ENCODE data around the gene ABHD18. TPM values are rescaled to one million over a fixed set of nuclear protein-coding genes. Genes with fewer than 3 reads are reported as not detected.
A peak's percentile ranks its signal among the peaks of the same experiment; 100 is the strongest.
"Not testable (repeated sequence)": the region's sequence is repeated elsewhere in the genome, so short reads cannot be mapped to it uniquely, and the experiment has no call there.

Gene ABHD18
- 4.5 and 4.9 TPM in 2 replicates for total RNA-seq
- polyA plus RNA-seq (2012): 3.1 TPM

DNA sequence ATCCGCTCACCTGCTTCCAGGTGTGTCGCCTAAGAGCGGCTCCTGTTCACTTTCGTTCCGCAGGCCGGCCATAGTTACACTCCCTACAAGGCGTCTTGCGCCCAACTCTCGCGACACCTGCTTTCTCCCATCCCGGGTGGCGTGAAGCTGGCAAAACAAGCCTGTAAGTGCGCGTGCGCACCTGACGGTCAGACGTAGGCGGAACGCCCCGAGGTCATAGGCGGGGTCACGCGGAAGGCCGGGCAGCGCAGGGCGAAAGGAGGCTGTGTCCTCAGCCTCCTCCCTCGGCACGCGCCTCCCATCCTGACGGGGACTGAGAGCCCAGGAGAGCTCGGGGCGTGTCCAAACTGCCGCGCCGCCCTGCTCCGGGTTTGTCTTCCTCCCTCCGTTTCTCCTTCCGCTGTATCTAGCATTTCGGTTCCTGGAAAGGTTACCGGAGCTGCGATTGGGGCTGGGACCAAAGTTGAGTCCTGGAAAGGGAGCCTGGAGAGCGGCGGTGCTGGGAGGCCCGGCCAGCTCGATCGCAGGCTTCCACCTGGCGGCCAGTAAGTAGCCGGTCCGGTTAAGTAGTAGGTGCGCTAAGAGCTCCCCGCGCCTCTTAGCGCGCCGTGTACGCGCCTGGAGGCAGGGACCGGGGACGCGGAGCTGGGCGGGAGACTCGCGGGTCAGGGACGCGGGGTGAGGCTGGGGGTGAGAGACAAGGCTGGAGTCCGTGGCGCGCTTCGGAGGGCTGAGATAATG is at the start of gene ABHD18, which contains the start of gene MFSD8:
Gene ABHD18 (plus strand): TSS at position 345 of the 741 bp plus-strand sequence. CDS start 17,550 bp downstream, outside the sequence.
Gene MFSD8 (minus strand): TSS at position 112 of the 741 bp plus-strand sequence. CDS start 40 bp downstream, at position 72.
- peak; percentile 99 for DNase-seq (ENCODE audit: low read depth)

DNA sequence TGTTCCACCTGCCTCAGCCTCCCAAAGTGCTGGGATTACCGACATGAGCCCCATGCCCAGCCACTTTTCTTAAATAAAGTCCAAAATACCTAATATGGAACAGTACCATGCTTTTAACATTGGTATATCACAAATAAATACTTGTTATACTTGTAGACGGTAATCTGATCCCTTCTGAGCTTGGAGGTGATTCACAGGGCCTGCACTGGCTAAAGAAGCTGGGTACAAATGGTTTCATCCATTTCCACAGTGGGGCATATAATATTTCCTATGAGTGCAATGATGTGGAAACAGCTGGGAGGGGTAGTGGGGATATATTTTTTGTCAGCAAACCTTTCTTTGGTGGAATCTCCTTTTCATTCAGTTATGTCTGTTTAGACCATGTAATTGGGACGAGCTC is 48.7 kb upstream of the ABHD18 start:
- DNase-seq (ENCODE audit: low read depth): no peak

GRCh38 chr4:127917151-127917550 is 48.1 kb upstream of the ABHD18 start:
- peak; percentile 71 for DNase-seq (ENCODE audit: low read depth)

- DNase-seq (ENCODE audit: low read depth): no peak
Measured at GRCh38 chr4:127920521-127920920, 44.7 kb upstream of the ABHD18 start.

GRCh38 chr4:127922226-127922625 is 43.0 kb upstream of the ABHD18 start:
- DNase-seq (ENCODE audit: low read depth): no peak

DNA sequence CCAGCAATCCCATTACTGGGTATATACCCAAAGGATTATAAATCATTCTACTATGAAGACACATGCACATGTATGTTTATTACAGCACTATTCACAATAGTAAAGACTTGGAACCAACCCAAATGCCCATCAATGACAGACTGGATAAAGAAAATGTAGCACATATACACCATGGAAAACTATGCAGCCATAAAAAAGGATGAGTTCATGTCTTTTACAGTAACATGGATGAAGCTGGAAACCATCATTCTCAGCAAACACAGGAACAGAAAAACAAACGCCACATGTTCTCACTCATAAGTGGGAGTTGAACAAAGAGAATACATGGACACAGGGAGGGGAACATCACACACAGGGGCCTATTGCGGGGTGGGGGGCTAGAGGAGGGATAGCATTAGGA is 39.5 kb upstream of the ABHD18 start:
- not testable (repeated sequence) for DNase-seq (ENCODE audit: low read depth)

GRCh38 chr4:127930175-127930574 is 35.0 kb upstream of the ABHD18 start:
- no peak for DNase-seq (ENCODE audit: low read depth)

GRCh38 chr4:127931836-127932235 is 33.4 kb upstream of the ABHD18 start:
- DNase-seq (ENCODE audit: low read depth): not testable (repeated sequence)

GRCh38 chr4:127936974-127937373 is 28.2 kb upstream of the ABHD18 start:
- DNase-seq (ENCODE audit: low read depth): no peak

DNA sequence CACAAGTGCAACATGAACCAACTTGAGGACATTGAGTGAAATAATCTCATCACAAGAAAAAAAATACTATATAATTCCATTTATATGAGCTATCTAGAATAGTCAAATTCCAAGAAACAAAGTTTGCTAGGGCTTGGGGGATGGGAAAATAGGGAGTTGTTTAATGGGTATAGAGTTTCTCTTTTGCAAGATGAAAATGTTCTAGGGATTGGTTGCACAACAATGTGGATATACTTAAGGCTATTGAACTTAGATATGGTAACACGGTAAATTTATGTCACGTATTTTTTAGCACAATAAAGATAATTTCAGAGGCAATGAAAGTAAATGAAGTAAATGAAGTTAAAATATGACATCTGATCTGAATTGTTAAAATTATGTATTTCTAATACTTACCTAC is 8.1 kb upstream of the ABHD18 start:
- no peak for DNase-seq (ENCODE audit: low read depth)

GRCh38 chr4:127959794-127960193 is 5.4 kb upstream of the ABHD18 start:
- DNase-seq (ENCODE audit: low read depth): no peak

- DNase-seq (ENCODE audit: low read depth): not testable (repeated sequence)
Measured at GRCh38 chr4:127963633-127964398, 1.4 kb upstream of the ABHD18 start.

DNA sequence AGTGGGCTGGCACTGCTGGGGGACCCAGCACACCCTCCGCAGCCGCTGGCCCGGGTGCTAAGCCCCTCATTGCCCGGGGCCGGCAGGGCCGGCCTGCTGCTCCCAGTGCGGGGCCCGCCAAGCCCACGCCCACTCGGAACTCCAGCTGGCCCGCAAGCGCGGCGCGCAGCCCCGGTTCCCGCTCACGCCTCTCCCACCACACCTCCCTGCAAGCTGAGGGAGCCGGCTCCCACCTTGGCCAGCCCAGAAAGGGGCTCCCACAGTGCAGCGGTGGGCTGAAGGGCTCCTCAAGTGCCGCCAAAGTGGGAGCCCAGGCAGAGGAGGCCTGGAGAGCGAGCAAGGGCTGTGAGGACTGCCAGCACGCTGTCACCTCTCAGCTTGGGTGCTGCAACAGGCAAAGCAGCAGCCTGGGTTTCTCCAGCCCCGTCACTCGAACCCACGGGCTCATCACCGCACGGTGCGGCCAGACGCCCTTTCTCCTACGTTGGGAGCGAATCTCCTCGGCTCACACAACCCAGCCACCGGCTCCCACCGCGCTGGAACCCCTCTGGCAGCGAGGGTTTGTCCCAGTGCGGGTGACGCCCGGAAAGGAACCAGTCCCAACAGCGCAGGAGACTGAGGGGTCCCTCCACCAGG is 662 bp upstream of the ABHD18 start:
- not testable (repeated sequence) for DNase-seq (ENCODE audit: low read depth)

DNA sequence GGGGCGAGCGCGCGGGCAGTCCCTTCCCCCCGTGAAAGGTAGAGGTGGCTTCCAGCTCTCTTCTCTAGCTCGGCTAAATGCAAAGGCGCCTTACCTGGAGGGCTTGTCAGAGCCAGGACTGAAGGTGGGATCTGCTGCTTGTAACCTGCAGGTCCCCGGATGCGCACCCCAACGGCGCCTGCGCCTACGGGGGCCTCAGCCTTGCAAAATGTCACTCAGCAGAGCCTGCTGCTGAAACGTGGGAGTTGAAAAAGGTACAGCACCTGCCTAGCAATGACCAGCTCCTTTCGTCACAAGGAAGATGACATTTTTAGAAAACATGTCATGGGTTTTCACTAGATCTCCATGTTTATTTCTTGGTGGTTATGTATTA is 583 bp downstream of the ABHD18 start:
- peak; percentile 24 for DNase-seq (ENCODE audit: low read depth)

GRCh38 chr4:127967141-127967775 is 2.1 kb downstream of the ABHD18 start:
- no peak for DNase-seq (ENCODE audit: low read depth)

GRCh38 chr4:127968586-127968985 is 3.4 kb downstream of the ABHD18 start:
- DNase-seq (ENCODE audit: low read depth): no peak

- not testable (repeated sequence) for DNase-seq (ENCODE audit: low read depth)
Measured at GRCh38 chr4:127970925-127971324, 5.7 kb downstream of the ABHD18 start.

GRCh38 chr4:127975121-127975770 is 10.0 kb downstream of the ABHD18 start:
- DNase-seq (ENCODE audit: low read depth): no peak

DNA sequence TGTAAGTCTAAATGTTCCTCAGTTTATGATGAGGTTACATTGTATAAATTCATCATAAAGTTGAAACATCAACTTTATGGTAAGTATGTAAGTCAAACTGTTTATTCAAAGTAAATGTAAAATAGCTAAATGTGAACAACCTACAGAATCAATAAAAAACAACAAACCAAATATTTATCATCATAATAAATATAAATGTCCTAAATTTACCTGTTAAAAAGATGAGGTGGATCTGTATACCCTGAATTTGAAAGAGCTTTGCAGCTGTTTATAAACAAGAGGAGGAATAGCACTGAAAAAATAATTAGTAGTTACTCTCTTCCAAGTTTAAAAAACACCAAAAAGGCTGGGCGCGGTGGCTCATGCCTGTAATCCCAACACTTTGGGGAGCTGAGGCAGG is 13.7 kb downstream of the ABHD18 start:
- DNase-seq (ENCODE audit: low read depth): no peak

GRCh38 chr4:127982445-127982844 is 17.2 kb downstream of the ABHD18 start:
- no peak for DNase-seq (ENCODE audit: low read depth)

DNA sequence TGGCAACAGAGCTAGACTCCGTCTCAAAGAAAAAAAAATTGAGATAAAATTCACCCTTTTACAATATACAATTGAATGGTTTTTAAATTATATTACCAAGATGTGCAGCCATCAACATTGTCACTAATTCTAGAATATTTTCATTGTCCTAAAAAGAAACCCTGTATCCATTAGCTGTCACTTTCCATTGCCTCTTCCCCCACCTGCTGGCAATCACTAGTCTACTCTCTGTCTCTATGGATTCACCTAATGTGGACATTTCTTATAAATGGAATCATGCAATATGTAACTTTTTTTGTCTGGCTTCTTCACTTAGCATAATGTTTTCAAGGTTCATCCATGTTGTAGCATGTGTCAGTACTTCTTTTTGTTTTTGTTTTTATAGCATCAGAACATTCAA is 20.8 kb downstream of the ABHD18 start:
- no peak for DNase-seq (ENCODE audit: low read depth)
